HG03457 (cell line): Measurements from ENCODE around the gene TPCN1.
"Not testable (repeated sequence)": the region's sequence is repeated elsewhere in the genome, so short reads cannot be mapped to it uniquely, and the experiment has no call there.

Experiments
- ATAC-seq: cut with Tn5 transposase; IDR thresholded peaks from one replicate; pipeline ENCODE4 v1.9.1; 2021; ENCODE audit warnings: moderate number of reproducible peaks; ENCODE audit not compliant: unreplicated experiment

TPCN1 gene

DNA sequence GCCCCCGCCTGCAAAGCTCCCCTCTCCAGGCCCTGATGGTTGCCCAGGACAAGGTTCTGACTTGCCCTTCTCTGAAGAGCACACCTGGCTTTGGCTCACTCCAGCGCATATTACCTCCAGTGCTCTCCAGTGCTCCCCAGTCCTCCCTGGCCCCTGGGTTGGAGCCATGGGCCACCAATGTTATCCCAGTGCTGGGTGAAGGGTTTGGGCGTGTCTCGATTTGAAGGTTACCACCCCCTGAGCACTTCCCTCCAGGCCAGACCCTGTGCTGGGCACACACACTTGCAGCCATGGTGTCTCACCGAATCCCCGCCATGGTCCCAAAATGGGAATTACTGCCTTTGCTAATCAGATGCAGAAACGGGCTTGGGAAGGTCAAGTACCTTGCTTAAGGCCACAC is 24.7 kb upstream of the TPCN1 start:
- ATAC-seq: no peak

DNA sequence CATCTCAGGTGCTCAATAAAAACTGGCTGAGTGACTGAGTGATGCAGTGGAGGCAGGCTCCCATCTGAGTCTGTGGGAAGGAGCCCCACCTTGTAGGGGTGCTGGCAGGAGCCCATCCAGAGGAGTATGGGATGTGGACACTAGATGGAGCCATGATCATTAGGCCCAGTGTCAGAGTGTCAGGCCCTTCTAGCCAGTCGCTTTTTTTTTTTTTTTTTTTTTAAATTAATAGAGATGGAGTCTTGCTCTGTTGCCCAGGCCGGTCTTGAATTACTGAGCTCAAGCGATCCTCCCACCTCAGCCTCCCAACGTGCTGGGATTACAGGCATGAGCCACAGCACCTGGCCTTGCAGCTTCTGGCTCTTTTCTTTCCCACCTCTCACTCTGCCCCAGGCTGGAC is 24.3 kb upstream of the TPCN1 start:
- peak; percentile 75 for ATAC-seq

DNA sequence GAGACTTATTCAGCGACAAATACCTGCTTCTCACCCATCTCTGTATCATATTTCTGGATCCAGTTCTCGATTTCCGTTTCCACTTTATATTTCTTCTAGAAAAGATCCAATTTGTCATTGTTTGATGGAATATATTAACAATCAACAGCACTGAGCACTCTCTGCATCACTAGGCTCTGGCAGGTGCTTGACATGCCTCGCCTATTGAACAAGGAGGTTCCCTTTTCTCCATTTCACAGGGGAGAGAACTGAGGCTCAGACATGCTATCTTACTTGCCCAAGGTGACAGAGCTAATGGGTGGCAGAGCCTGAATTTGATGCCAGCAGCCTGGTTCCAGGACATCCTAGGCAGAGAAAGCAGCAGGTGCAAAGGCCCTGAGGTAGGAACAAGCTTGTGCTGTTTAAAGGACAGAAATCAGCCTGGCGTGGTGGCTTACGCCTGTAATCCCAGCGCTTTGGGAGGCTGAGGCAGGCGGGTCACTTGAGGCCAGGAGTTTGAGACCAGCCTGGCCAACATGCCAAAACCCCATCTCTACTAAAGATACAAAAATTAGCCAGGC is 23.7 kb upstream of the TPCN1 start:
- ATAC-seq: no peak

DNA sequence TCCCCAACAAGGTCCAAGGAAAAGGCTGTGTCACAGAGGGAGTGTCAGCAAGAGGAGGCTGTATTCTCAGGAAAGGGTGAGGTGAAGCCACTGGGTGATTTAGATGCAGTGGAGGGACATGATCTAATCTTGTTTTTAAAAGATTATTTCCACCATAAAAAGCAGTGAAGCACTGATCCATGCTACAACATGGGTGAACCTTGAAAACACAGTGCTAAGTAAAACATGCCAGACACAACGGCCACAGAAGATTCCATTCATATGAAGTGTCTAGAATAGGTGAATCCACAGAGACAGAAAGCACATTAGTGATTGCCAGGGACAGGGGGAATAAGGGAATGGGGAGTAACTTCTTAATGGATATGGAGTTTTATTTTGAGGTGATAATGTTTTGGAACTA is 23.0 kb upstream of the TPCN1 start:
- no peak for ATAC-seq

DNA sequence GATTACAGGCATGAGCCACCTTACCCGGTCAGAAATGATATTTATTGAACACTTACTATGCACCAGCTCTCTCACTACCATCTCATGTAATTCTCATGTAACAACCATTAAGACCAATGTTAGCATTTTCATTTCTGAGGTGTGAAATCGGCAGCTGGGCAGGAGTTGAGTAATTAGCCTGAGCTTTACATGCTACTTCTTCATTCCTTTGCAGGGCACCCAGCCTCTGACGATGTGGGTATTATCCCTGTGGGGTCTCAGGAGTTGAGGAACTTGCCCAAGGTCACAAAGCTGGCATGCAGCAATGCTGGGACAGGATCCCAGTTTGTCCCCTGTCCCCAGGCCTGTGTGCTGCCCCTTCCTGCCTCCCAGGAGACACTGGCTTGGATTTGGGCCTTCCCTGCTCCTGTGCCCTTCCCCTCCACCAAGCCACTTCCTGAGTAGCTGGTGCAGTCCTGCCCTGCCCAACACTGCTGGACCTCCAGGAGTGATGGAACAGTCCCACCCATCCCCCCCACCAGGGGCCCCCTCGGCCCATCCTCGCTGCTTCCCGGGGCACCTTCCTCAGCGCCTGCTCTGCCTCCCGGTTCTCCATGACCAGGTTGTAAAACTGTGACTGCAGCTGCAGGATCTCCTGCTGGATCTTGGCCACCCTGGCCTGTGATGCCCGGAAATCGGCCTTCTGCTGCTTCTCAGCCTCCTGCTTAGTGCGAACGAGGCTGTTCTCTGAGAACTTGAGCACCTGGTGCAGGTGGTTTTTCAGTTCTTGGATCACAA is 21.1 kb upstream of the TPCN1 start:
- ATAC-seq: no peak

DNA sequence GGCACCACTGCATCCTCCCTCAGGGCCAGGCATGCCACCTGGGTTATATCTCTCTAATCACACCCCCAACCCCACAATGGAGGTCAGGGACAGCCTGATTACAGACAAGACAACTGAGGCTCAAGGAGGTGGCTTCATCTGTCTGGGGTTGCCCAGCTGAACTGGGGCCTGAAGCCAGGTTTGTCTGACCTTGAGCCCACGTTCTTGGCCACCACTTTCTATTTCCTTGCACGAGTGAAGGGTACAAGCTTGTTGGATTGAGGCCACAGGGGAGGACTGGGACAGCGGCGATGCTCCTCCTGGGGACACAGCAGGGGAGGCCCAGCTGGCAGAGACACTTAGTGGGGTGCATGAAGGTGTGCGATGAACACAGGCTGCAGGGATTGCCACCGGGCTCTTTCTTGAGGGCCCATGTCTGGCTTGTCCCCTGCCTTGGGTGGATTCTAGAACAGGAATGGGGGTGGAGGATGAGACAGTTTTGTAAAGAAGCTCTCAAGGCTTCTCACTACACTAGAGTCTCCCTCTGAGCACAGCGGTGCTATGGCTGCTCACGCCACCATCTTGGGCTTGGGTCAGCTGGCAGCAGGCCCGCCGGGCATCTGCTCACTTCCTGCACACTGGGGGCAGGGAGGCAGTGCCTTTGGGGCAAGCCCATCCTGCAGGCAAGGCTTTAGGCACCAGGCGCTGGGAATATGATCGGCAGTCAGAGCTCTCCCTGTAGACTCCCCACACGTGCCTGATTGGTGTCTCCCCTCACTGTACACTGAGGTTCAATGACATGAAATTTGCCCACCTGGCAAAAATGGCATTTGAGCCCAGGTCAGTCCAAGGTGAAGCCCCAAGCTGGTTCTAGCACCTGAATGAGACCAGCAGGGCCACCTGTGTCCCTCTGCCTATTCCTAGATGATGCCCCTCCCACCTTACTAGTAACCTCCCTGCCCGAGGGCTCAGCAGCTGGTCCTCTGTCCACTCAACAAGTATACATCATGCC is 19.8 kb upstream of the TPCN1 start:
- ATAC-seq: no peak

- no peak for ATAC-seq
Observed at GRCh38 chr12:113202300-113203075, 18.8 kb upstream of the TPCN1 start.

DNA sequence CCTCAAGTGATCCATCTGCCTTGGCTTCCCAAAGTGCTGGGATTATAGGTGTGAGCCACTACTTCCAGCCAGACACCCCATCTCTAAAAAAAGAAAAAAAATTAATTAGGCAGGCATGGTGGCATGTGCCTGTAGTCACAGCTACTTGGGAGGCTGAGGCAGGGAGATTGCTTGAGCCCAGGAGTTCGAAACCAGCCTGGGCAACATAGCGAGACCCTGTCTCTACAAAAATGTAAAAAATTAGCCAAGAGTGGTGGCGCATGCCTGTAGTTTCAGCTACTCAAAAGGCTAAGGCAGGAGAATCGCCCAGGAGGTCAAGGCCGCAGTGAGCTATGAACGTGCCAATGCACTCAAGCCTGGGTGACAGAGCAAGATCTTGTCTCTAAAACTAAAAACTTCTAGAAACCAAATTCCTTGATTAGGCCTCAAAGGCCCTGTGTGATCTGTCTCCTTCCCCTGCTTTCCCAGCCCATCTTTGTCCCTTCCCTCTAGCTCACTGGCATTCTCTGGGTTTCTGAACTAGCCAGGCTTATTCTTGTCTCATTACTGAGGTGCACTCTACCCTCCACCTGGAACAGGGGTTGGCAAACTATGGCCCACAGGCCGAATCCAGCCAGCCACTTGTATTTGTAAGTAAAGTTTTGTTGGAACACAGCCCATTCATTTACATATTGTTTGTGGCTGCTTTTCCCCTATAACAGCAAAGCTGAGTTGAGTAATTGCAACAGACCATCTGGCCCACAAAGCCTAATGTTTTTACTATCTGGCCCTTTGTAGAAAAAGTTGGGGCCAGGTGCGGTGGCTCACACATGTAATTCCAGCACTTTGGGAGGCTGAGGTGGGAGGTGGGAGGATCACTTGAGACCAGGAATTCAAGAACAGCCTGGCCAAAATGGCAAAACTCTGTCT is 17.2 kb upstream of the TPCN1 start:
- no peak for ATAC-seq

GRCh38 chr12:113204804-113205203 is 16.5 kb upstream of the TPCN1 start:
- no peak for ATAC-seq

- not testable (repeated sequence) for ATAC-seq
Observed at GRCh38 chr12:113206802-113207201, 14.5 kb upstream of the TPCN1 start.

- ATAC-seq: peak; percentile 1
Observed at GRCh38 chr12:113207613-113208040, 13.6 kb upstream of the TPCN1 start.

DNA sequence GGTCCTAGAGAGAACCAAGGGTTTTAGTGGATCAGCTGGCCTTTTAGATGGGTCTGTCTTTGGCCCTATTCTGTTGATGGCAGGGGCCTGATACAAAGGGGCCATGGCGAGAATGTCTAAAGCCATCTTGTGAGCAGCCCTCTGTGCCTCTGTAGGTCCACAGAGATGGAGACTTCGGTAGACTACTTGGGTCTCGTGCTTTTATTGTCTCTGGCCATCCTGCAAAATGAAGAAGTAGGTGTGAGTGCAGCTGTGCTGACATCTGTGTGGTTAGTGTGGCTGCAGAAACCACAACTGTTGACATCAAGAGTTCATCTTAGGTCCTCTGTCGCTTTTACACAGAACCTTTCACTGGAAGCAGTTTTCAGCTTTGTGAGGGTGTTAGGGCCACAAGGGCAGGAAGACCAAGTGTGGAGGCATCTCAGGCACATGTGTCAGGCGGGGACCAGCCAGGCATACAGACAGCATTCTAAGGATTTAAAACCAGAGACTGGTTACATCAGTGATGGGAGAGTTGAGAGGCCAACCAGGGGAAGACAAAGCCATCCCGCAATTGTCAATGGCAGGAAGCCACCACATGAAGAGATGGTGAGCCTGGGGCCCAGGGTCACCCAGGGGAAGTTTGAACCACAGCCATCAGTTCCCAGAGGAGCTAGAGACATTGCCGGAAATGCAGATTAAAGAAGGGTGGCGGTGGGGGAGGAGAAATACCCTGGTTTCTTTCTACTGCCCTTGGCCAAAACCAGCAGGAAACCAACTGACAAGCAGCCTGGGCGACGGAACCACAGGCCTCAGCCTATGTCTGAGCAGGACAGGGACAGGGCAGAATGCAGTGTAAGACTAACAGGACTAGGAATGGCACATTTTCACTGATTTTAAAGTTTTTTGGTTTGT is 13.0 kb upstream of the TPCN1 start:
- ATAC-seq: peak; percentile 75

- ATAC-seq: no peak
Observed at GRCh38 chr12:113211160-113211559, 10.1 kb upstream of the TPCN1 start.

- peak; percentile 31 for ATAC-seq
Observed at GRCh38 chr12:113214895-113215400, 6.3 kb upstream of the TPCN1 start.

DNA sequence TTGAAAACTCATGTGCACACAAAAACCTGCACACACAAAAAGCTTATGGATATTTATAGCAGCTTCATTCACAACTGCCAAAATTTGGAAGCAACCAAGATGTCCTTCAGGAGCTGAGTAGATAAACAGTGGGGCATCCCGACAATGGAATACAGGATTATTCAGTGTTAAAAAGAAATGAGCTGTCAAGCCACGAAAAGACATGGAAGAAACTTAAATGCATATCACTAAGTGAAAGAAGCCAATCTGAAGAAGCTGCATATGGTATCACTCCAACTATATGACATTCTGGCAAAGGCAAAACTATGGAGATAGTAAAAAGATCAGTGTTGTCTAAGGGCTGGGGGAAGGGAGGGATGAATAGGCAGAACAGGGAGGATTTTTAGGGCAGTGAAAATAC is 5.2 kb upstream of the TPCN1 start:
- ATAC-seq: no peak

GRCh38 chr12:113220593-113221180 is 577 bp upstream of the TPCN1 start:
- ATAC-seq: no peak

- ATAC-seq: no peak
Observed at GRCh38 chr12:113221997-113222729, 899 bp downstream of the TPCN1 start.
